Measurements from ENCODE around the gene ING5. TPM values are rescaled to one million over a fixed set of nuclear protein-coding genes. Genes with fewer than 3 reads are reported as not detected.
A peak's percentile ranks its signal among the peaks of the same experiment; 100 is the strongest.

Gene ING5
- polyA plus RNA-seq, 3 donors: 6.5 to 29.5 (median 6.6) TPM

DNA sequence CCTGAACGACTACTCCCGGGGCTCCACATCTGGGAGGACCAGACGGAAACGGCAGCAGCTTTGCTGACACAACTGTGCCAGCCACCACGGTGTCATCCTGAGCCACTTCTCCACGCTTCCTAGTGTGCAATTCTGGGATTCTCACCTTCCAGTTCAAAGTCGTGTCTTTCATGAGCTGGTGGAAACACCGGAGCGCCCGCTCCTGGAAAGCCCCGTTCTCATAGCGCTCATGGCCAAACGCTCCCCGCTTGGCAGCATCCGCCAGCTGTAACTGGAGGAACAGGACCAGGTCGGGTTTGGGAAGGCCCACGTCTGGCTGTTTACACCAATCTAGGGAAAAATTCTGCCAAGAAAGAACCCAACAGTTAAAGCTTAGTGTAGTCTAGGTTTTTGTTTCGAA, 23.5 kb upstream of the ING5 start:
- no peaks in the 10 kb centered on the region for H3K4me1 Mint-ChIP-seq
- DNase-seq: no peak
- H4K20me1 ChIP-seq (ENCODE audit: insufficient read depth, low read length): no peaks in the 10 kb centered on the region
- H2AFZ ChIP-seq (ENCODE audit: insufficient read depth, low read depth, low read length, poor library complexity, severe bottlenecking): no peak overlapping the region
- H3K4me3 Mint-ChIP-seq: no peak overlapping the region
- TF ChIP-seq, protein P1, sequence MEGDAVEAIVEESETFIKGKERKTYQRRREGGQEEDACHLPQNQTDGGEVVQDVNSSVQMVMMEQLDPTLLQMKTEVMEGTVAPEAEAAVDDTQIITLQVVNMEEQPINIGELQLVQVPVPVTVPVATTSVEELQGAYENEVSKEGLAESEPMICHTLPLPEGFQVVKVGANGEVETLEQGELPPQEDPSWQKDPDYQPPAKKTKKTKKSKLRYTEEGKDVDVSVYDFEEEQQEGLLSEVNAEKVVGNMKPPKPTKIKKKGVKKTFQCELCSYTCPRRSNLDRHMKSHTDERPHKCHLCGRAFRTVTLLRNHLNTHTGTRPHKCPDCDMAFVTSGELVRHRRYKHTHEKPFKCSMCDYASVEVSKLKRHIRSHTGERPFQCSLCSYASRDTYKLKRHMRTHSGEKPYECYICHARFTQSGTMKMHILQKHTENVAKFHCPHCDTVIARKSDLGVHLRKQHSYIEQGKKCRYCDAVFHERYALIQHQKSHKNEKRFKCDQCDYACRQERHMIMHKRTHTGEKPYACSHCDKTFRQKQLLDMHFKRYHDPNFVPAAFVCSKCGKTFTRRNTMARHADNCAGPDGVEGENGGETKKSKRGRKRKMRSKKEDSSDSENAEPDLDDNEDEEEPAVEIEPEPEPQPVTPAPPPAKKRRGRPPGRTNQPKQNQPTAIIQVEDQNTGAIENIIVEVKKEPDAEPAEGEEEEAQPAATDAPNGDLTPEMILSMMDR (IDR thresholded peaks at IDR 0.05): no peak
- no peak overlapping the region for H3K9ac ChIP-seq (ENCODE audit: insufficient read depth, low read length, poor library complexity, severe bottlenecking)
- peak overlapping the region in 2 of 7 donors; percentile 15 to 76 for H3K27ac Mint-ChIP-seq
- no peak overlapping the region for H3K4me3 ChIP-seq (replicated peaks in 1 of 3; ENCODE audit: low read depth in 2 of 3, low read length in 3 of 3)
- no peak overlapping the region for H3K4me2 ChIP-seq (replicated peaks; ENCODE audit: extremely low read depth, low read length, poor library complexity, severe bottlenecking)
- H3K27me3 Mint-ChIP-seq (ENCODE audit: low read depth in 3 of 3): peaks cover 0 to 2% (median 0%) of the 10 kb centered on the region in 3 donors
- peaks cover 7% of the 10 kb centered on the region for H3K79me2 ChIP-seq (ENCODE audit: insufficient read depth, low read length)
- no peaks in the 10 kb centered on the region for H3K9me3 Mint-ChIP-seq
- H3K4me1 ChIP-seq (ENCODE audit: control insufficient read depth in 1 of 2, insufficient read depth in 2 of 2, low read length in 2 of 2): no peaks in the 10 kb centered on the region
- H3K27ac ChIP-seq (ENCODE audit: low read depth in 1 of 2, low read length in 2 of 2): no peak overlapping the region
- H3K36me3 Mint-ChIP-seq: peaks cover 52 to 82% of the 10 kb centered on the region in 2 donors
- peaks cover 47 to 90% of the 10 kb centered on the region in 2 donors for H3K36me3 ChIP-seq (replicated peaks in 1 of 2; ENCODE audit: control insufficient read depth in 1 of 2, insufficient read depth in 2 of 2, low read length in 2 of 2)
- no peaks in the 10 kb centered on the region for H3K27me3 ChIP-seq (ENCODE audit: control insufficient read depth in 2 of 2, insufficient read depth in 2 of 2, low read length in 2 of 2)
- 97% methylated on average over 18 of the region's 18 CpGs for WGBS (ENCODE audit: insufficient coverage)
- no peaks in the 10 kb centered on the region for H3K9me3 ChIP-seq (replicated peaks in 1 of 2; ENCODE audit: control insufficient read depth in 1 of 2, insufficient read depth in 1 of 2, low read length in 2 of 2)
- intact Hi-C loops (cut with micrococcal nuclease): no loop called here

DNA sequence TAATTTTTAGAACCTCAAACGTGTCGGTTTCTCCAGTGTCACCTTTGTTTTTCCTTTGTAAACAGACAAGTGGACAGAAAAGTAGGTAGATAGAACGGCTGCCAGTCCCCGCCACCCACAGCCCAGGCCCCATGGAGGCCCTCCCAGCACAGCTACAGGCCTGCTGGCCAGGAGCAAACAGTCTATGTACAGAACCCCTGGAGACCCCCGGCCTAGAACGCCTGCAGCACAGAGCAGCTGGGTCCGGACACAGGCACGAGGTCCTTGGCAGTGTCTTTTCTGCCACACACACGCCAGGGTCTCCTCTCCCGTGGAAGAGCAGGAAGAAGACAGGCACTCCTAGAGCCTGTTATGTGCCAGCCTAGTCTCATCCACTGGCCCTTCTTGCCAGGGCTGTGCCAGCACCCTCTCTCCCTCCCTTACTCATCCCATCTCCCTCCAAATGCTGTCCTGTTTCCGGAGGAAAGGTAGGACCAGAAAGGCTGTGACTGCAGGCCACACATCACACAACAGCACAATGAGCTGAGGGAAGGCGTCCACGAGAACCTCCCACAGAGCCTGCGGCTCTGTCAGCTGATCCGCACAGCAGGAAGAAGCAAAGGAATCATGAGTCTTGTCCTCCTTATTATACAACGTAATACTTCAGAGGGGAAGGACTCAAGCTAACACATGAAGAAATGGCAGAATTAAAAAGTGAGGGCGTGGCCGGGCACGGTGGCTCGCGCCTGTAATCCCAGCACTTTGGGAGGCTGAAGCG, 22.9 kb upstream of the ING5 start:
- peaks cover 0 to 2% (median 0%) of the 10 kb centered on the region in 3 donors for H3K27me3 Mint-ChIP-seq (ENCODE audit: low read depth in 3 of 3)
- TF ChIP-seq, protein P1 (IDR thresholded peaks at IDR 0.05): no peak
- no peaks in the 10 kb centered on the region for H3K4me1 Mint-ChIP-seq
- Histone ChIP-seq H3K79me2 (ENCODE audit: insufficient read depth, low read length) (peaks cover 13% of the 10 kb centered on the region), H3K4me2 (replicated peaks; ENCODE audit: extremely low read depth, low read length, poor library complexity, severe bottlenecking) (no peak overlapping the region), H2AFZ (ENCODE audit: insufficient read depth, low read depth, low read length, poor library complexity, severe bottlenecking) (no peak overlapping the region), H3K27me3 (ENCODE audit: control insufficient read depth in 2 of 2, insufficient read depth in 2 of 2, low read length in 2 of 2) (no peaks in the 10 kb centered on the region), H3K27ac (ENCODE audit: low read depth in 1 of 2, low read length in 2 of 2) (no peak overlapping the region), H3K4me1 (ENCODE audit: control insufficient read depth in 1 of 2, insufficient read depth in 2 of 2, low read length in 2 of 2) (no peaks in the 10 kb centered on the region), H3K36me3 (replicated peaks in 1 of 2; ENCODE audit: control insufficient read depth in 1 of 2, insufficient read depth in 2 of 2, low read length in 2 of 2) (peaks cover 47 to 96% of the 10 kb centered on the region in 2 donors), H3K9me3 (replicated peaks in 1 of 2; ENCODE audit: control insufficient read depth in 1 of 2, insufficient read depth in 1 of 2, low read length in 2 of 2) (no peaks in the 10 kb centered on the region), H4K20me1 (ENCODE audit: insufficient read depth, low read length) (no peaks in the 10 kb centered on the region), H3K9ac (ENCODE audit: insufficient read depth, low read length, poor library complexity, severe bottlenecking) (no peak overlapping the region), H3K4me3 (replicated peaks in 1 of 3; ENCODE audit: low read depth in 2 of 3, low read length in 3 of 3) (no peak overlapping the region)
- peak overlapping the region in 2 of 7 donors; percentile 43 to 73 for H3K27ac Mint-ChIP-seq
- no peak overlapping the region for H3K4me3 Mint-ChIP-seq
- peaks cover 54 to 82% of the 10 kb centered on the region in 2 donors for H3K36me3 Mint-ChIP-seq
- WGBS (ENCODE audit: insufficient coverage): 93% methylated on average over 18 of the region's 22 CpGs
- no peaks in the 10 kb centered on the region for H3K9me3 Mint-ChIP-seq
- intact Hi-C loops (cut with micrococcal nuclease): no loop called here
- DNase-seq: no peak
